ENCODE results near the gene TMEM215.
A peak's percentile ranks its signal among the peaks of the same experiment; 100 is the strongest.
"Not testable (repeated sequence)": the region's sequence is repeated elsewhere in the genome, so short reads cannot be mapped to it uniquely, and the experiment has no call there.

The TMEM215 gene, protein sequence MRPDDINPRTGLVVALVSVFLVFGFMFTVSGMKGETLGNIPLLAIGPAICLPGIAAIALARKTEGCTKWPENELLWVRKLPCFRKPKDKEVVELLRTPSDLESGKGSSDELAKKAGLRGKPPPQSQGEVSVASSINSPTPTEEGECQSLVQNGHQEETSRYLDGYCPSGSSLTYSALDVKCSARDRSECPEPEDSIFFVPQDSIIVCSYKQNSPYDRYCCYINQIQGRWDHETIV

DNA sequence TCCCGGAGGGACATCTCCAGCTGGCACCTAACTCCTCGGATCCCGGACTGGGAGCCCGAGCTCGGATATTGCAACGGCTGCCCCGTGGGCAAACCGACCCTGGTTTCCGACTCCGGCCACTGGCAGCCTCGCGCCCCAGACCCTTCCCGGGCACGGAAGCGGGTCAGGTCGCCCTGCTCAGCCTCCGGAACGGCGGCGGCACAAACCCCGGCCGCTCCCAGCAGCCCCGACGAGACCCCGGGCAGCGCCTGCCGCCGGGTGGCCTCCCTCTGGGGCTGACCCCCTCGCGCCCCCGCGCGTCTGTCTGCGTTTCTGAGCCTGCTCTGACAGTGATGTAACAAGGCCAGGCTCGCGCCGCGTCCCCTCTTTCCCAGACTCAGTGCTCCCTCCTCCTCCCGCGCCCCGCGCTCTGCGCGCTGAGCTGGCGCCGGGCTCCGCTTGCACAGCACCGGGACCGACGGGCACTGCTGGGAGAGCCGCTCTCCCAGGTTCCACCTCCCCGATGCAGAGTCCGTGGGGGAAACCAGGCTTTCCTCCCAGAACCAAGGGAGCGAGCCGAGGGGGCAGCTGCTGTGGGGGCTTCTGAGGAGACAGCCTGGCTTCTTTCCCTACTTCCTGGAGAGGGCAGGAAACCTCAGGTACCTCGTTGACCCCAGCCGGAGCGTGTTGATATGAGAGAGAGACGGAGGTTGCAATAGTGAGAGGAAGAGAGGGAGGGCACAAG, at the start of gene TMEM215:
TMEM215 (plus strand) TSS at position 373 of the 724 bp plus-strand sequence. CDS start 644 bp downstream, outside the sequence.
- peak; percentile 28 to 32 for DNase-seq

GRCh38 chr9:32735476-32735875, 47.9 kb upstream of the TMEM215 start:
- DNase-seq: no peak

DNA sequence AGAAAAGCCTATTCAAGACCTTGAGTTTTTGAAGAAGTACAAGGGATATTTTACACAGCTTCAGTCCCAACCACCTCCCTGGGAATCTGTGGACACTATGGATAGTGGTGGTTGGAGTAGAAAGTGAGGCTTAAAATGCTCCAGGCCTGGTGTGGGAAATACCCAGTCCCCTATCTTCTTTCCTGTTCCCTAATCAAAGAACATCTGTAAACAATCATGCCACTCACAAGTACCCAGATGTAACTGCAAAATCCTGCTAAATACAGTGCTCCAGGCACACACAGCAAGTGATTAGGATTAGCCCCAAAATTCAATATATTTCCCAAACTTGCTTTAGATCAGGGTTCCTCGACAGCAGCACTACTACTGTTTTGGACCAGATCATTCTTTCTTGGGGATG, 46.0 kb upstream of the TMEM215 start:
- DNase-seq: no peak

DNA sequence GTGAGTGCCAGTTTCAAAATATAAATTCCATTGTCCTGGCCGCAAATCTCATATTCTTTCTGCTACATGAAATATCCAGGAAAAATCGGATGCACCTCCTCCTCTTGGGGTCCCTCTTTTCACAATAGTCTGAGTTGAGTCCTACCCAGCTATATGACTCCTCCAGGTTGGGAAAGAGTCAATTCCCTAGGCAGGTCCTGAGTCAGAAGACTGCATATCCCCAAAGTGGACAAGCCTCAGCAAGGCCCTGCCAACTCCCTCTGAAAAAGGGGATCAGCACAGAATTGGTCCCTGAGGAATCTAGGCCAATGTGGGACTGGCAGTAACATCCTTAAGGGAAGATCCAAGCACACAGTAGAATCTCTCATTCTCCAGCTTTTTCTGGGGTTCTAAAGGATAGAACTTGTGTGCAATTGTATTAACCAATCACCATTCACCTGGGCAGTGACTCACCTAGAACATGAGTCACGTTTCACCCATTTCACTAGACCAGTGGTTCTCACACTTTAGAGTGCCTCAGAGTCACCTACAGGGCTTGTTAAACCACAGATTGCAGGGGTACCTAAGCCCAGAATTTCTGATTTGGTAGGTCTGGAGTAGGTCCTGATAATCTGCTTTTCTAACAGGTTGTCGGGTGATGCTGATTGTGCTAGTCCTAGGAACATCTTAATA, 44.7 kb upstream of the TMEM215 start:
- DNase-seq: no peak

DNA sequence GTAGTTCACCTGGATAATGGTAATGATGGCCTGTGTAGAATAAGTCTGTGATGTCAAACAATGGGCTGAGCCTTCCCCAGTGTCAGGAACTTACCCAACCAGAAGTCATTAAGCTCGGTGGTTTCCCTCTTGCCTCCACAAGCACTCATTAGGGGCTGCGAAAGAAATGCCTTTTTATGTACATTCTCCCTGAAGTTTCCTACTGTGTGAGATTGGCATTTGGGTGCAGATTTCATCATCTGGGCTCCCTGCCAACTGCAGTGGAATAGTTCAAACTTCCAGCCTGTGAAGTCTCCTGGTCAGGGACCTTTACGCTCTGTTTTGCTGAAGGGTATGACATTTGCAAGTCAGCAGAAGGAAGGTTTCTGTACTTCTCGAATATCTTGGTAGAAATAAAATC, 41.6 kb upstream of the TMEM215 start:
- DNase-seq: no peak

- no peak for DNase-seq
These were observed 41.0 kb upstream of the TMEM215 start for GRCh38 chr9:32742296-32742695.

- no peak for DNase-seq
These were observed 35.3 kb upstream of the TMEM215 start for GRCh38 chr9:32748013-32748412.

- no peak for DNase-seq
These were observed 27.6 kb upstream of the TMEM215 start for GRCh38 chr9:32755730-32756129.

- no peak for DNase-seq
These were observed 19.2 kb upstream of the TMEM215 start for GRCh38 chr9:32764139-32764538.

DNA sequence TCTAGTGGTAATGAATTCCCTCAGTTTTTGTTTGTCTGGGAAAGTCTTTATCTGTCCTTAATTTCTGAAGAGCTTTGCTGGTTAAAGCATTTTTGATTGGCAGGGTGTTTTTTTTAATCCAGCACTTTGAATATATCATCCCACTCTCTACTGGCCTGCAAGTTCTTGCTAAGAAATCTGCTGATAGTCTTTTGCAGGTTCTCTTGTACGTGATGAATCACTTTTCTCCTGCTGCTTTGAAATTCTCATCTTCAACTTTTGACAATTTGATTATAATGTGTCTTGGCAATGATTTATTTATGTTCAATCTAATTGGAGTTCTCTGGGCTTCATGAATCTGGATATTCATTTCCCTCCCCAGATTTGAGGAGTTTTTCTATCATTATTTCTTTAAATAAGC, 8.1 kb upstream of the TMEM215 start:
- DNase-seq: no peak

DNA sequence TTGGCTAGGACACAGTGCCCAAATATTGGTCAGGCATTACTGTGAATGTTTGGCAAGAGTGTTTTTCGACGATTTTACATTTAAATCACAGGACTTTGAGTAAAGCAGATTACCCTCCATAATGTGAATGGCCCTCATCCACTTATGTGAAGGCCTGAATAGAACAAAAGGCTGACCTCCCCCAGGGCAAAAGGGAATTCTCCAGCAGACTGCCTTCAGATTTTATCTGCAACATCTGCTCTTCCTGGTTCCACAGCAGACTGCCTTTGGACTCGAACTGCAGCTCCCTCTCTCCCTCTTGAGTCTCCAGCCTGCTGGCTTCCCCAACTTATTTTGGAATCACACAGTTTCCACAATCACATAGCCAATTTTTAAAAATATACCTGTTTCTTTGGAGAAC, 7.1 kb upstream of the TMEM215 start:
- no peak for DNase-seq

DNA sequence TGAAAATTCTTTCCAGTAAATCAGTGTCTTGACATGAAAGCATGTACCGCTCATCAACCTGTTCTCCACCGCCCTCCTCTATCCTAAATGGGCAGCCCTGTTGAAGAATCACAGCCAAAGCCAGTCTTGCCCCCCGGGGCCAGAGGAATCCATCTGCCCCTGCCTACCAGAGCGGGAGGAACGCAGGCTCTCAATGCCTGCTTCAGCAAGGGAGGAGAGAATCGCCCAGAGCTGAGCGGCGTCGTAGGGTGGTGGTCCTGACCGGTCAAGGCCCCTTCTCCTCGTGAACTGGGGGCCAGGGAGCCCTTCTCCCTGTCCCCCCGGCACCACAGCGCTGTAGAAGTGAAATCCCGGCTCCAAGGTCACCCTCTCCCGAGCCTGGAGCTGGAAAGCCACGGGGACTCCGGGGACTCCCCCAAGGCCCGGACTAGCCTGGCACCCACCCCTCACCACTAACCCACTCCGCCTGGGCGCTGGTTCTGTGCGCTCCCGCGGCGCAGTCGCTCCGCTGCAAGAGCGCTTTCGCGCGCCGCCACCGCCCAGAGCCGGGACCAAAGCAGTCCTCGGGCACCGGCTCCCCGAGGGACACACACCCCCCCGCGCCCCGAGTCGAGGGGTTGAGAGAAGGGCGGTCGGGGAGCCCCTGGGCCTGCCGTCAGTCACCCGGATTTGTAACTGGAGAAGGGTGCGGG, 718 bp upstream of the TMEM215 start:
- no peak for DNase-seq

- no peak for DNase-seq
These were observed 4.5 kb downstream of the TMEM215 start for GRCh38 chr9:32787816-32788215.

DNA sequence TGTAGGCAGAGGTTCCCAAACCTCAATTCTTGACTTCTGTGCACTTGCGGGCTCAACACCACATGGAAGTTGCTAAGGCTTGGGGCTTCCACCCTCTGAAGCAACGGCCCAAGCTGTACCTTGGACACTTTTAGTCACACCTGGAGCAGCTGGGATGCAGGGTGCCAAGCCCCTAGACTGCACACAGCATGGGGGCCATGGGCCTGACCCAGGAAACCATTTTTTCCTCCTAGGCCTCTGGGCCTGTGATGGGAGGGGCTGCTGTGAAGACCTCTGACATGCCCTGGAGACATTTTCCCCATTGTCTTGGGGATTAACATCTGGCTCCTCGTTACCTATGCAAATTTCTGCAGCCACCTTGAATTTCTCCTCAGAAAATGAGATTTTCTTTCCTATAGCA, 12.7 kb downstream of the TMEM215 start:
- not testable (repeated sequence) for DNase-seq

GRCh38 chr9:32801530-32801929, 18.2 kb downstream of the TMEM215 start:
- DNase-seq: no peak

DNA sequence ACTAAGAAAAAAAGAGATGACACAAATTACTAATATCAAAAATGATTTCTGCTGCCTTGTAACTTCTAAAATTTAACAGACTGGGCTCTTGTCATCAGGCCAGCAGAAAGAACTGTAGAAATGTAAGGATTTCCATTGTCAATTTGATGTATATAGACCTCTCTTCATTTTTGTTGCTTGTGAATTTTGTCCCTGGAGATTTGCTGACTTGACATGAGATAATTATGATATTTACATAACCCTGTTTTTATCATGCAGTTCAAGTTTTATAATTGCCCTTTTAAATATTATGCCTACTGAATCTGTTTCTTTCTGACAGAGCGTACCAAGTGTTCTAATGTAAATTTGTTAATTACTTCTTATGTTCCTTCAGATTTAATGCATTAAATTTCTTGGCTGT, 23.9 kb downstream of the TMEM215 start:
- no peak for DNase-seq

- no peak for DNase-seq
These were observed 27.9 kb downstream of the TMEM215 start for GRCh38 chr9:32811246-32811645.

GRCh38 chr9:32820322-32820721, 37.0 kb downstream of the TMEM215 start:
- DNase-seq: no peak

DNA sequence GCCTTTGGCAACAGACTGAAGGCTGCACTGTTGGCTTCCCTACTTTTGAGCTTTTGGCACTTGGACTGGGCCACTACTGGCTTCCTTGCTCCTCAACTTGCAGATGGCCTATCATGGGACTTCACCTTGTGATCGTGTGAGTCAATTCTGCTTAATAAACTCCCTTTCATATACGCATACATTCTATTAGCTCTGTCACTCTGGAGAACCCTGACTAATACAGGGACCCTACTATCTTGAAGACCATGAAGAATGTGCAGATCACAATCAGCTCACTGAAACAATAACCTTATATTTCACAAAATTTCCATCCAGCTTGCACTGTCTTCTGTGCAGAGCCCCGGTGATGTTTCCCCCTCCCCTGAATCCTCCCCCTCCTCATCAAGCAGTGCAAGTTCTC, 39.8 kb downstream of the TMEM215 start:
- no peak for DNase-seq

DNA sequence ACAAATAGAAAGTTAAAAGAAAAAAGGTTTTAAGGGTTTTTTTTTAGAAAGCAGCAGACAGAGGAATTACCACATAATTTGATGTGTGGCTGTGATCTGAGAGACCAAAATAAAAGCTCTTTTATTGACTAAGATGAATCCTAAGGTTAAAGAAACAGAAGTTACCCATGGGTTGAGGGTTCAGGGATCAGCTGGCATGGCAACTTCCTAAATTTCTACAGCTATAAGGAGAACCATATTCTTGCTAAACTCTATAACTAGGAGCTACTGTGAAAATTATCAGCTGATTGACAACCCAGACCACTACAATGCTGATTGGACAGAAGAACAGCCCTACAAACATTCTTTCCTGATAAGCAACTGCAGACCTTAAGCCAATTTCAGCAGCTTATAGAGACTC, 40.2 kb downstream of the TMEM215 start:
- DNase-seq: no peak

- DNase-seq: no peak
These were observed 41.9 kb downstream of the TMEM215 start for GRCh38 chr9:32825203-32825602.

DNA sequence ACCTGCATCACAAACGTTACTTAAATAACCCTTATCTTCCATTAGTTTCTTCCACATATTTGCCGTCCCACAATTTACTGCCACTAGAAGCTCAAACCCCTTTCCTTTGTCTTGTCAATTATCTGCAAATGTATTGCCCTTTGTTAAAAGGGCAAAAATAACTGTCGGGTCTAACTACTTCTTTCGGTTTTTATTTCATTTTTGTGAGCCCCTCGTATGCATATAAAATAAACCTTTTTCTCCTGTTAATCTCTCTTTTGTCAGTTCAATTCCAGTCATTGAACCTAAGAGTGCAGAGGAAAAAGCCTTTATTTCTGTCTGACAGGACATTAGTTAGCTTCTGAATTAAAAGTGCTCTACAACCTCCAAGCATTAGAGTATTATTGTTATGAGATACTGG, 45.5 kb downstream of the TMEM215 start:
- DNase-seq: no peak

DNA sequence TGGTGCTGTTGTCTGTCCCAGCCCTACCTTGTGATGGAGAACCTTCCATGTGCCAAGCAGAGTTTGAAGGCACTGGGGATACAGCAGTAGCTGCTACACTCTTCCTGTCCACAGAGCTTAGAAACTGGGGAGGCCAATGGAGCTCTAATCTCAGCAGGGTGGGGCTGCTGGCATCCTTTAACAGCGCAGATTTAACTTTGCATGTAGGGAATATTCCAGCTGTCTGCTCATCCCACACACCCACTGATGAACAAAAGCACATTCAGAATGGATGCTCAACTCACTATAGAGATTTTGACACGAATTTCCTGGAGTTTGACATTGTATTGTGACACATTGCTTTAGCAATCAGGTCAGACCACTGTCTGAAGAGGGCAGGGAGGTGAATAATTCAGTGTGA, 49.0 kb downstream of the TMEM215 start:
- DNase-seq: no peak

Measured in NCI-H1930 (cell line).